Liver (tissue), 9 donors: ENCODE measurements around the gene CLEC20A. TPM values are rescaled to one million over a fixed set of nuclear protein-coding genes. Genes with fewer than 3 reads are reported as not detected.

Experiments
- DNase-seq: peaks from one replicate; pipeline ENCODE4 v3.0.0-alpha.2; 2017; ENCODE audit warnings: low spot score
- H3K27ac ChIP-seq, 2 donors: one replicate each; pipeline ENCODE4 v1.7.0; 2013; ENCODE audit warnings: inconsistent platforms in 2 of 2, low read length in 2 of 2, control low read depth in 1 of 2, low read depth in 1 of 2, mild to moderate bottlenecking in 1 of 2
- H3K27me3 ChIP-seq, 4 donors: one replicate each; pipeline versions ENCODE4 v1.6.1 to v1.7.0; 2013; ENCODE audit warnings: low read length in 3 of 4, inconsistent platforms in 1 of 4, mild to moderate bottlenecking in 1 of 4, moderate library complexity in 1 of 4; ENCODE audit not compliant: control insufficient read depth in 4 of 4, insufficient read depth in 4 of 4
- H3K36me3 ChIP-seq, 4 donors: one replicate each; pipeline versions ENCODE4 v1.6.1 to v1.7.0; 2013; ENCODE audit warnings: low read length in 3 of 4, mild to moderate bottlenecking in 3 of 4, low read depth in 1 of 4, moderate library complexity in 1 of 4; ENCODE audit not compliant: control insufficient read depth in 4 of 4, insufficient read depth in 3 of 4
- H3K4me1 ChIP-seq, 4 donors: one replicate each; pipeline versions ENCODE4 v1.6.1 to v1.7.0; 2013; ENCODE audit warnings: low read length in 3 of 4, mild to moderate bottlenecking in 3 of 4, moderate library complexity in 1 of 4; ENCODE audit not compliant: control insufficient read depth in 4 of 4, insufficient read depth in 4 of 4
- H3K4me3 ChIP-seq, 3 donors: one replicate each; pipeline versions ENCODE4 v1.6.1 to v1.7.0; 2013; ENCODE audit warnings: low read length in 3 of 3, control low read depth in 1 of 3, low read depth in 1 of 3, mild to moderate bottlenecking in 1 of 3
- H3K9ac ChIP-seq, 2 donors: one replicate each; pipeline ENCODE4 v1.7.0; 2013; ENCODE audit warnings: low read length in 2 of 2, mild to moderate bottlenecking in 2 of 2, moderate library complexity in 2 of 2, control low read depth in 1 of 2, low read depth in 1 of 2
- H3K9me3 ChIP-seq, 4 donors: one replicate each; pipeline versions ENCODE4 v1.6.1 to v1.7.0; 2013; ENCODE audit warnings: low read length in 3 of 4; ENCODE audit not compliant: control insufficient read depth in 4 of 4
- ATF3 ChIP-seq: IDR thresholded peaks from 2 replicates; pipeline ENCODE4 v1.6.1; 2016; ENCODE audit warnings: antibody characterized with exemption
- CTCF ChIP-seq: fragments of 150-350 bp; IDR thresholded peaks from 2 replicates; pipeline ENCODE4 v1.5.1; 2017; ENCODE audit warnings: improper control_type of control experiment, low read depth, low read length; ENCODE audit not compliant: missing input control
- GABPA ChIP-seq, 2 donors: IDR thresholded peaks in 1 of 2; conservative IDR thresholded peaks in 1 of 2; 2 replicates each; pipeline ENCODE4 v1.6.1; 2016; ENCODE audit warnings: antibody characterized with exemption in 2 of 2, mild to moderate bottlenecking in 1 of 2, moderate library complexity in 1 of 2
- HNF4G ChIP-seq: IDR thresholded peaks from 2 replicates; pipeline ENCODE4 v1.6.1; 2016; ENCODE audit warnings: antibody characterized with exemption
- JUND ChIP-seq, 2 donors: IDR thresholded peaks; 2 replicates each; pipeline ENCODE4 v1.6.1; 2016; ENCODE audit warnings: antibody characterized with exemption in 2 of 2
- NR2F2 ChIP-seq: IDR thresholded peaks from 2 replicates; pipeline ENCODE4 v1.6.1; 2016; ENCODE audit warnings: antibody characterized with exemption
- REST ChIP-seq: IDR thresholded peaks from 2 replicates; pipeline ENCODE4 v1.6.1; 2016; ENCODE audit warnings: antibody characterized with exemption, mild to moderate bottlenecking
- SP1 ChIP-seq: IDR thresholded peaks from 2 replicates; pipeline ENCODE4 v1.6.1; 2018; ENCODE audit warnings: antibody characterized with exemption, mild to moderate bottlenecking
- TAF1 ChIP-seq: conservative IDR thresholded peaks from 2 replicates; pipeline ENCODE4 v1.6.1; 2016; ENCODE audit warnings: antibody characterized with exemption, mild to moderate bottlenecking
- ZBTB33 ChIP-seq: IDR thresholded peaks from 2 replicates; pipeline ENCODE4 v1.6.1; 2016; ENCODE audit warnings: antibody characterized with exemption
- WGBS: extraction: QIAGEN DNeasy Blood & Tissue Kit; methylation state at CpG from one replicate; pipeline ENCODE4 v1.1.7; 2013; 5-methylcytosine and 5-hydroxymethylcytosine counted together
- polyA plus RNA-seq, 2 donors: library from polyadenylated mRNA; stranded (reverse) in 1 of 2; unstranded in 1 of 2; fragments of 200-250 nt in 1 of 2; fragments of >200 nt in 1 of 2; fragmentation: Nextera tagmentation in 1 of 2; extraction: Ambion mirVana in 1 of 2; gene quantifications; one replicate each; pipeline versions ENCODE4 v1.2.1 to v1.2.3, GENCODE V29; 2013 to 2015
- total RNA-seq, 2 donors: library from RNA; depleted of rRNA; stranded (reverse); fragments of >200 nt; gene quantifications; one replicate each; pipeline ENCODE4 v1.2.3, GENCODE V29; 2014
- donor health status: healthy.
- donor health status: healthy.
- donor health status: healthy.
- donor health status: healthy.
- donor health status: healthy.

CLEC20A gene
- total and polyA plus RNA-seq, 4 donors = 0.33 TPM; not detected in 3

- TF ChIP-seq REST = no peak
- no peak for TF ChIP-seq NR2F2
- TF ChIP-seq ATF3 = no peak
- TF ChIP-seq HNF4G = no peak
Measured at GRCh38 chr1:178498896-178499675, 2.3 kb upstream of the CLEC20A start (continued).

- Histone ChIP-seq H3K4me3 (no peak overlapping the region), H3K27me3 (no peaks in the 10 kb centered on the region), H3K36me3 (no peaks in the 10 kb centered on the region), H3K27ac (no peak overlapping the region), H3K9ac (no peak overlapping the region), H3K4me1 (no peaks in the 10 kb centered on the region), H3K9me3 (no peaks in the 10 kb centered on the region)
- no peak for DNase-seq
- WGBS = 91% methylated on average over 7 of the region's 7 CpGs
- TF ChIP-seq HNF4G = no peak
- no peak for TF ChIP-seq GABPA (IDR thresholded peaks at IDR 0.05 in 1 of 2, conservative IDR thresholded peaks at IDR 0.05 in 1 of 2)
- no peak for TF ChIP-seq TAF1
- TF ChIP-seq CTCF = no peak
- no peak for TF ChIP-seq JUND (IDR thresholded peaks at IDR 0.05)
- TF ChIP-seq ZBTB33 = no peak
- no peak for TF ChIP-seq SP1
- no peak for TF ChIP-seq ATF3
- TF ChIP-seq NR2F2 = no peak
Measured at GRCh38 chr1:178497903-178498478, 1.2 kb upstream of the CLEC20A start.
